Measurements from ENCODE around the gene CIITA.

The CIITA gene

DNA sequence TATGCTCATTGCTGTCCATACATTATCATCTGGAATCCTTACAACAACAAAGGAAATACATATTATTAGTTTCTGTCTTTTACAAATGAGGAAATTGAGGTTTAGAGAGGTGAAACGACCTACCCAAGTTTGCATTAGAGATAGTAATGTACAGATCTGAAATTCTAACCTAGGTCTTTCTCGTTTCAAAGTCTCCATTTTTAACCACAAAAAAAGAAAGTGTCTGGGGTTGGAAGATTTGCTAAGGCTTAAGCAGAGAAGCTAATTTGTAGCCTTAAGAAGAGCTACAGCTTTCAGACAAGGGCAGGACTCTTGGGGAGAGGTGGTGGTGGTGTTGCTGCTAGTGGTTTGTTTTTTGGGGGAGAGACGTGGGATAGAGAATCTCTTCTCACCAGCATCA is 19.2 kb downstream of the CIITA start:
- DNase-seq (ENCODE audit: extremely low read depth, low read depth), result no peak

GRCh38 chr16:10896723-10897122 is 19.7 kb downstream of the CIITA start:
- no peak for TF ChIP-seq CTCF (IDR thresholded peaks at IDR 0.05; ENCODE audit: low read depth, low read length)
- no peak for DNase-seq (ENCODE audit: extremely low read depth, low read depth)

More for the DNA sequence above, 19.2 kb downstream of the CIITA start:
- TF ChIP-seq CTCF (IDR thresholded peaks at IDR 0.05; ENCODE audit: low read depth, low read length), result no peak

GRCh38 chr16:10897134-10897533 is 20.1 kb downstream of the CIITA start:
- DNase-seq (ENCODE audit: extremely low read depth, low read depth), result no peak
- TF ChIP-seq CTCF (IDR thresholded peaks at IDR 0.05; ENCODE audit: low read depth, low read length), result no peak

DNA sequence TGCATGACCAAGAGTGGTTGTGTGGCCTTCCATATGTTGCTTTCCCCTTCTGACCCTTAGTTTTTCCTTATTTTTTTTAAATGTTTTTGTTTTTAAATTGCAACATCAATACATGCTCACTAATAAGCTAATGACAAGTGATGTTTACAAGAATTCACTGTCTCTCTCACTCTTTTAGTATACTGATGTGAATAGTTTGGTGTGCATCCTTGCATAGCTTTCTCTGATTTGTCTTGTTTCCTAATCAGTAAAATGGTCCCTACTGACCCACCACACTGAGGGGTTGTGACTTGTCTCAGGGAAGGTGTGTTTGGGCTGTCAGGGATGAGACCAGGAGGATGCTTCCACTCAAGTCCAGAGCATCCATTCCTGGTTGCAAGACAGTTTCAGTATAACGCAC is 26.0 kb downstream of the CIITA start:
- no peak for DNase-seq (ENCODE audit: extremely low read depth, low read depth)
- TF ChIP-seq CTCF (IDR thresholded peaks at IDR 0.05; ENCODE audit: low read depth, low read length), result no peak

GRCh38 chr16:10906482-10906881 is 29.5 kb downstream of the CIITA start:
- TF ChIP-seq CTCF (IDR thresholded peaks at IDR 0.05; ENCODE audit: low read depth, low read length), result no peak
- DNase-seq (ENCODE audit: extremely low read depth, low read depth), result no peak

DNA sequence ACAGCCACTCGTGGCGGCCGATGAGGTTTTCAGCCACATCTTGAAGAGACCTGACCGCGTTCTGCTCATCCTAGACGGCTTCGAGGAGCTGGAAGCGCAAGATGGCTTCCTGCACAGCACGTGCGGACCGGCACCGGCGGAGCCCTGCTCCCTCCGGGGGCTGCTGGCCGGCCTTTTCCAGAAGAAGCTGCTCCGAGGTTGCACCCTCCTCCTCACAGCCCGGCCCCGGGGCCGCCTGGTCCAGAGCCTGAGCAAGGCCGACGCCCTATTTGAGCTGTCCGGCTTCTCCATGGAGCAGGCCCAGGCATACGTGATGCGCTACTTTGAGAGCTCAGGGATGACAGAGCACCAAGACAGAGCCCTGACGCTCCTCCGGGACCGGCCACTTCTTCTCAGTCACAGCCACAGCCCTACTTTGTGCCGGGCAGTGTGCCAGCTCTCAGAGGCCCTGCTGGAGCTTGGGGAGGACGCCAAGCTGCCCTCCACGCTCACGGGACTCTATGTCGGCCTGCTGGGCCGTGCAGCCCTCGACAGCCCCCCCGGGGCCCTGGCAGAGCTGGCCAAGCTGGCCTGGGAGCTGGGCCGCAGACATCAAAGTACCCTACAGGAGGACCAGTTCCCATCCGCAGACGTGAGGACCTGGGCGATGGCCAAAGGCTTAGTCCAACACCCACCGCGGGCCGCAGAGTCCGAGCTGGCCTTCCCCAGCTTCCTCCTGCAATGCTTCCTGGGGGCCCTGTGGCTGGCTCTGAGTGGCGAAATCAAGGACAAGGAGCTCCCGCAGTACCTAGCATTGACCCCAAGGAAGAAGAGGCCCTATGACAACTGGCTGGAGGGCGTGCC is 30.1 kb downstream of the CIITA start:
- DNase-seq (ENCODE audit: extremely low read depth, low read depth), result no peak

DNA sequence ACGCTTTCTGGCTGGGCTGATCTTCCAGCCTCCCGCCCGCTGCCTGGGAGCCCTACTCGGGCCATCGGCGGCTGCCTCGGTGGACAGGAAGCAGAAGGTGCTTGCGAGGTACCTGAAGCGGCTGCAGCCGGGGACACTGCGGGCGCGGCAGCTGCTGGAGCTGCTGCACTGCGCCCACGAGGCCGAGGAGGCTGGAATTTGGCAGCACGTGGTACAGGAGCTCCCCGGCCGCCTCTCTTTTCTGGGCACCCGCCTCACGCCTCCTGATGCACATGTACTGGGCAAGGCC is 30.7 kb downstream of the CIITA start:
- no peak for TF ChIP-seq CTCF (IDR thresholded peaks at IDR 0.05; ENCODE audit: low read depth, low read length)

More for the DNA sequence above, 30.1 kb downstream of the CIITA start:
- no peak for TF ChIP-seq CTCF (IDR thresholded peaks at IDR 0.05; ENCODE audit: low read depth, low read length)

More for the DNA sequence above, 30.7 kb downstream of the CIITA start:
- no peak for DNase-seq (ENCODE audit: extremely low read depth, low read depth)

Data from AG09319 (cell line).